Neuronal stem cell (in vitro differentiated cells): ENCODE results near the gene CENPV.

Experiments used
- DNase-seq: peaks from one replicate; pipeline ENCODE4 v3.0.0-alpha.2; 2013; ENCODE audit warnings: low spot score
- H2AFZ ChIP-seq: one replicate; pipeline ENCODE4 v1.6.1; 2013; ENCODE audit warnings: mild to moderate bottlenecking, low read length, inconsistent platforms
- H2AK5ac ChIP-seq: 2 replicates; pipeline ENCODE4 v1.6.1; 2013; ENCODE audit warnings: low read depth, mild to moderate bottlenecking, inconsistent platforms, low read length, moderate library complexity, mixed read lengths
- H2BK120ac ChIP-seq: 2 replicates; pipeline ENCODE4 v1.6.1; 2013; ENCODE audit warnings: low read depth, mild to moderate bottlenecking, inconsistent platforms, low read length, moderate library complexity, mixed read lengths
- H2BK12ac ChIP-seq: one replicate; pipeline ENCODE4 v1.6.1; 2013; ENCODE audit warnings: low read length, inconsistent platforms
- H2BK15ac ChIP-seq: 2 replicates; pipeline ENCODE4 v1.6.1; 2013; ENCODE audit warnings: mild to moderate bottlenecking, low read length, inconsistent platforms, mixed read lengths
- H2BK5ac ChIP-seq: one replicate; pipeline ENCODE4 v1.6.1; 2013; ENCODE audit warnings: inconsistent platforms, mild to moderate bottlenecking, low read length, moderate library complexity
- H3K14ac ChIP-seq: one replicate; pipeline ENCODE4 v1.6.1; 2013; ENCODE audit warnings: low read length, inconsistent platforms
- H3K18ac ChIP-seq: 2 replicates; pipeline ENCODE4 v1.6.1; 2013; ENCODE audit warnings: low read length, inconsistent platforms
- H3K23ac ChIP-seq: 2 replicates; pipeline ENCODE4 v1.6.1; 2013; ENCODE audit warnings: low read depth, mild to moderate bottlenecking, mixed read lengths, low read length, inconsistent platforms; ENCODE audit not compliant: poor library complexity
- H3K27ac ChIP-seq: replicated peaks from 3 replicates; pipeline ENCODE4 v1.5.1; 2013; ENCODE audit warnings: low read length, inconsistent platforms
- H3K27me3 ChIP-seq, 3 experiments: 2 replicates each; pipeline ENCODE4 v1.6.1; 2013; ENCODE audit warnings: low read length in 3 of 3, mild to moderate bottlenecking in 2 of 3, inconsistent platforms in 1 of 3, low read depth in 1 of 3, mixed read lengths in 1 of 3, moderate library complexity in 1 of 3; ENCODE audit not compliant: control insufficient read depth in 3 of 3, insufficient read depth in 3 of 3
- H3K36me3 ChIP-seq, 2 donors: replicated peaks in 1 of 2; 2 replicates each; pipeline ENCODE4 v1.6.1; 2013; ENCODE audit warnings: low read length in 2 of 2; ENCODE audit not compliant: control insufficient read depth in 2 of 2, insufficient read depth in 2 of 2
- H3K4ac ChIP-seq: 2 replicates; pipeline ENCODE4 v1.6.1; 2013; ENCODE audit warnings: inconsistent platforms, mild to moderate bottlenecking, low read length, moderate library complexity
- H3K4me1 ChIP-seq, 2 donors: 1 replicate in 1 of 2; 2 replicates in 1 of 2; pipeline ENCODE4 v1.6.1; 2013; ENCODE audit warnings: low read length in 2 of 2, low read depth in 1 of 2; ENCODE audit not compliant: control insufficient read depth in 2 of 2, insufficient read depth in 1 of 2
- H3K4me2 ChIP-seq: one replicate; pipeline ENCODE4 v1.6.1; 2013; ENCODE audit warnings: mild to moderate bottlenecking, low read length, inconsistent platforms; ENCODE audit not compliant: insufficient read depth, poor library complexity, severe bottlenecking
- H3K4me3 ChIP-seq, 2 donors: 2 replicates each; pipeline ENCODE4 v1.5.1; 2013; ENCODE audit warnings: low read length in 2 of 2, mild to moderate bottlenecking in 2 of 2, inconsistent platforms in 1 of 2, moderate library complexity in 1 of 2
- H3K79me1 ChIP-seq: one replicate; pipeline ENCODE4 v1.6.1; 2013; ENCODE audit warnings: low read depth, mild to moderate bottlenecking, inconsistent platforms, low read length, moderate library complexity
- H3K9ac ChIP-seq: one replicate; pipeline ENCODE4 v1.6.1; 2013; ENCODE audit warnings: mild to moderate bottlenecking, low read depth, low read length, inconsistent platforms; ENCODE audit not compliant: poor library complexity
- H3K9me3 ChIP-seq, 2 donors: replicated peaks in 1 of 2; 2 replicates each; pipeline versions ENCODE3 to v1.6.1; 2013; ENCODE audit warnings: low read length in 2 of 2, mild to moderate bottlenecking in 2 of 2, inconsistent platforms in 1 of 2, low read depth in 1 of 2, mixed read lengths in 1 of 2, moderate library complexity in 1 of 2; ENCODE audit not compliant: control insufficient read depth in 2 of 2, insufficient read depth in 1 of 2
- H4K8ac ChIP-seq: one replicate; pipeline ENCODE4 v1.6.1; 2013; ENCODE audit warnings: low read depth, mild to moderate bottlenecking, inconsistent platforms, low read length, moderate library complexity
- H4K91ac ChIP-seq: one replicate; pipeline ENCODE4 v1.6.1; 2013; ENCODE audit warnings: low read length, low read depth, mild to moderate bottlenecking, inconsistent platforms; ENCODE audit not compliant: poor library complexity
- WGBS, 2 donors: extraction: QIAGEN DNeasy Blood & Tissue Kit; methylation state at CpG; one replicate each; pipeline ENCODE4 v1.1.7; 2013; ENCODE audit warnings: missing lambda C conversion rate in 2 of 2, mixed read lengths in 1 of 2; ENCODE audit not compliant: insufficient read length in 2 of 2, insufficient replicate concordance in 1 of 2; ENCODE audit errors: extremely low coverage in 2 of 2; 5-methylcytosine and 5-hydroxymethylcytosine counted together

Gene CENPV

DNA sequence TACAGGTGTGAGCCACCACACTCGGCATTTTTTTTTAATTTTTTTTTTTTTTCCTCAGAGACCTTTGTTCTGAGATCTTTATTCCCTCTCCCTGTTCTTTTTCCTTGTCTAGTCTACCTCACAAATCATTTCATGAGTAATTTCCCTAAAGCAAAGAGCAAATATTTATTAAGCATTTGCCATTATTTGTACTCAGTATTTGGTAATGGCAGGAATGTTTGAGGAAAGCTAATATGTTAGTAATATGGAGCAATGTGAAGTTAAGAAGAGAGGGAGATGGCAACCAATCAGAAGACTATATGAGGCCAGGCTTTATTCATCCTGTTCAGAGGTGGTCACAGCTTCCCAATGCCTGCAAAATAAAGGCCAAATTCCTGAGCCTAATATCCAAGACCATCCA lies 13.3 kb downstream of the CENPV start:
- Histone ChIP-seq H3K4me1 (no peaks in the 10 kb centered on the region), H4K8ac (no peak overlapping the region), H2AFZ (no peak overlapping the region), H3K4ac (no peak overlapping the region), H3K27me3 (no peaks in the 10 kb centered on the region), H2BK15ac (no peak overlapping the region), H3K4me2 (no peak overlapping the region), H3K79me1 (no peaks in the 10 kb centered on the region), H3K18ac (no peak overlapping the region), H2BK12ac (no peak overlapping the region), H3K23ac (no peak overlapping the region), H3K36me3 (peaks cover 16 to 25% of the 10 kb centered on the region in 2 donors), H4K91ac (no peak overlapping the region), H3K14ac (no peak overlapping the region), H2BK120ac (no peak overlapping the region), H3K9me3 (no peaks in the 10 kb centered on the region), H3K9ac (no peak overlapping the region), H3K4me3 (no peak overlapping the region), H2BK5ac (no peak overlapping the region), H2AK5ac (no peak overlapping the region), H3K27ac (no peak overlapping the region)
- no CpG with 5 or more reads among the region's 1 CpG for WGBS, 2 donors
- no peak for DNase-seq

DNA sequence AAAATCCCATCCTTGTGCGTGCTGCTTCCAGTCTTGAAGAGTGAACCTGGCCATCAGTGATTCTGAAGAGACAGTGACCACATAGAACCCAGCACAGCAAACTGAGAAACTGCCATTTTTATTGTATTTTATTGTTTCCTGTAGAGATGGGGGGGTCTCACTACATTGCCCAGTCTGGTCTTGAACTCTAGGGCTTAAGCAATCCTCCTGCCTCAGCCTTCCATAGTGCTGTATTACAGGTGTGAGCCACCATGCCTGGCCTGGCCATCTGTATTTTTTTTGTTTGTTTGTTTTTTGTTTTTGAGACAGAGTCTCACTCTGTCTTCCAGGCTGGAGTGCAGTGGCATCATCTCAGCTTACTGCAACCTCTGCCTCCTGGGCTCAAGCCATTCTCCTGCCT lies 13.9 kb downstream of the CENPV start:
- Histone ChIP-seq H3K79me1 (no peaks in the 10 kb centered on the region), H4K8ac (no peak overlapping the region), H3K18ac (no peak overlapping the region), H3K9me3 (no peaks in the 10 kb centered on the region), H3K4me2 (no peak overlapping the region), H2BK120ac (no peak overlapping the region), H4K91ac (no peak overlapping the region), H3K9ac (no peak overlapping the region), H3K4me3 (no peak overlapping the region), H3K36me3 (peaks cover 15 to 23% of the 10 kb centered on the region in 2 donors), H2AK5ac (no peak overlapping the region), H3K27ac (no peak overlapping the region), H2AFZ (no peak overlapping the region), H3K4ac (no peak overlapping the region), H2BK15ac (no peak overlapping the region), H3K27me3 (no peaks in the 10 kb centered on the region), H2BK12ac (no peak overlapping the region), H3K23ac (no peak overlapping the region), H3K14ac (no peak overlapping the region), H3K4me1 (no peaks in the 10 kb centered on the region), H2BK5ac (no peak overlapping the region)
- no CpG with 5 or more reads among the region's 1 CpG for WGBS, 2 donors
- DNase-seq, result no peak

GRCh38 chr17:16338391-16338790 lies 14.9 kb downstream of the CENPV start:
- no peak overlapping the region for H4K8ac ChIP-seq
- H3K9ac ChIP-seq, result no peak overlapping the region
- no peak overlapping the region for H3K4ac ChIP-seq
- no peak overlapping the region for H2AFZ ChIP-seq
- H3K23ac ChIP-seq, result no peak overlapping the region
- no peaks in the 10 kb centered on the region for H3K79me1 ChIP-seq
- no peaks in the 10 kb centered on the region for H3K27me3 ChIP-seq
- no peak overlapping the region for H3K27ac ChIP-seq
- no peak overlapping the region for H3K4me3 ChIP-seq
- H2BK15ac ChIP-seq, result no peak overlapping the region
- H3K4me1 ChIP-seq, result no peaks in the 10 kb centered on the region
- no peak overlapping the region for H2AK5ac ChIP-seq
- H4K91ac ChIP-seq, result no peak overlapping the region
- no peak overlapping the region for H2BK5ac ChIP-seq
- no peak overlapping the region for H2BK12ac ChIP-seq
- H3K9me3 ChIP-seq, result no peaks in the 10 kb centered on the region
- H2BK120ac ChIP-seq, result no peak overlapping the region
- no peak overlapping the region for H3K18ac ChIP-seq
- peaks cover 7 to 13% of the 10 kb centered on the region in 2 donors for H3K36me3 ChIP-seq
- no peak for DNase-seq
- H3K4me2 ChIP-seq, result no peak overlapping the region
- WGBS, 2 donors, result no CpG with 5 or more reads among the region's 3 CpGs
- no peak overlapping the region for H3K14ac ChIP-seq

GRCh38 chr17:16329519-16330271 lies 23.6 kb downstream of the CENPV start:
- H4K8ac ChIP-seq, result no peak overlapping the region
- no peaks in the 10 kb centered on the region for H3K9me3 ChIP-seq
- H2BK12ac ChIP-seq, result no peak overlapping the region
- no CpG with 5 or more reads among the region's 11 CpGs for WGBS, 2 donors
- H3K4me1 ChIP-seq, result no peaks in the 10 kb centered on the region
- no peak for DNase-seq
- no peak overlapping the region for H3K14ac ChIP-seq
- H3K36me3 ChIP-seq, result peaks cover 5 to 22% of the 10 kb centered on the region in 2 donors
- no peak overlapping the region for H3K4ac ChIP-seq
- H2AFZ ChIP-seq, result no peak overlapping the region
- H2BK120ac ChIP-seq, result no peak overlapping the region
- no peak overlapping the region for H3K27ac ChIP-seq
- H3K4me3 ChIP-seq, result no peak overlapping the region
- H2AK5ac ChIP-seq, result no peak overlapping the region
- H3K27me3 ChIP-seq, result no peaks in the 10 kb centered on the region
- H3K23ac ChIP-seq, result no peak overlapping the region
- H3K4me2 ChIP-seq, result no peak overlapping the region
- no peak overlapping the region for H3K18ac ChIP-seq
- H2BK15ac ChIP-seq, result no peak overlapping the region
- no peak overlapping the region for H3K9ac ChIP-seq
- no peak overlapping the region for H4K91ac ChIP-seq
- H3K79me1 ChIP-seq, result no peaks in the 10 kb centered on the region
- H2BK5ac ChIP-seq, result no peak overlapping the region
